Posterior cingulate gyrus (tissue), 11 donors: ENCODE measurements around the gene OGFOD3.
A peak's percentile ranks its signal among the peaks of the same experiment; 100 is the strongest.

Experiments used
- DNase-seq, 10 donors: peaks; one replicate each; pipeline versions ENCODE4 v3.0.0 to v3.0.0-alpha.2; 2020 to 2021; ENCODE audit warnings: mixed read lengths in 3 of 10
- intact Hi-C: fragments of 100-400 bp; cut with DNase I; formaldehyde crosslinking; loops from one replicate; pipeline ENCODE4 v1.15.1; 2023

OGFOD3 gene

DNA sequence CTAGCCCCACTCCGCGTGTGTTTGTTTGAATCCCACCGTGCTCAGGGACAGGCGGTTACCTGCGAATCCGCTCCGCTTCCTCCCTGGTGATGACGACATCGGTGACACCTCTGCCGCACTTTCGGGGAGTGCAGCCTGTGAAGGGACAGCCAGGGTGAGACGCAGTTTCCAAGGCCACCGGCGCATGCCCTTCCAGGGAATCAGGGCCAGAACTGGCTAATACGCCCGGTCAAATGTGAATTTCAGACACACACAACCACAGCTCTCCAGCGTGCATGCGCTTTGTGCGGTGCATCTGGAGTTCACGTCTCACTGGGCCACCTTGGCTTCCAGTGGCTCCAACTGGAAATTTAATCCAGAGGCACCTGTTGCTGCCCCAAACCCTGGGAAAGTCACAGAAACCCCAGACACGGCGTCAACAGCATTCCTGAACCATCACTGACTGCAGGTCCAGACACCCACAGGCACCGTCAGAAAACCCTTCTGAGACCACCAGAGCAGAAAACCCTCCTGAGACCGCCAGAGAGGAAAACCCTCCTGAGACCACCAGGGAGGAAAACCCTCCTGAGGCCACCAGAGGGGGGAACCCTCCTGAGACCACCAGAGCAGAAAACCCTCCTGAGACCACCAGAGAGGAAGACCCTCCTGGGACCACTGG lies 6.9 kb downstream of the OGFOD3 start:
- intact Hi-C loops: loop anchor here (10.0 kb wide), 1 partner anchor 167 kb away; no protein-coding TSS in a partner anchor
- no peak for DNase-seq

DNA sequence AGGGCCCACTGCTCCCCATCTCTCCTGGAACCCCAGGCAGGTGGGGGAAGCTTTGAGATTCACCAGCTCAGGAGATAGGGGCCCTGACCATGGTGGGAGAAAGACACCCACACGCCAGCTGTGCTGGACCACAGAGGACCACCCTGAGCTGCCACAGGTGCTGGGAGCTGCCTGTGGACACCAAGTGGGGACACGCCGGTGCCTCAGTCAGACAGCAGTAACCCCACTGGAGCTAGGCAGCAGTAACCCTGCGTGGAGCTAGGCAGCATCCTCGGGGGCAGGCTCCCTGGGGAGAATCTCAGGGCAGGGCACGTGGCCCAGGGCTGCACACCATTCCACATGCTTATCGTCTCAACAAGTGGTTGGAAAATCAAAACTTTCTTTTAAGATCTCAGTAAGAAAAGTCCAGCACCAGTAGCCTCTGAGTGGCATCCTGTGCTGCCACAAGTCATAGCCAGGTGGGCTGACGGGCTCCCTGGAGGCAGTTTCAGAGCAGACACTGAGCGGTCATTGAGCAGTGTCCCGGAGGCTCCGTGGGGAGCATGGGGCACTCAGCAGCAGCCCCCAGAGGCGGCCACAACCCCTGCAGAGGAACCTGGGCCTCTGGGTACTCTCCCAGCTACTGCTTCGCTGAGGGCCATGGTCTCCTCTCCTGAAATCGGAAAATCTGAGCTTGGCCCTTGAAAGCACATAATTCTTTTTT lies 8.2 kb downstream of the OGFOD3 start:
- DNase-seq: no peak
- intact Hi-C loops: loop anchor here (10.0 kb wide), 1 partner anchor 165 kb away; no protein-coding TSS in a partner anchor

DNA sequence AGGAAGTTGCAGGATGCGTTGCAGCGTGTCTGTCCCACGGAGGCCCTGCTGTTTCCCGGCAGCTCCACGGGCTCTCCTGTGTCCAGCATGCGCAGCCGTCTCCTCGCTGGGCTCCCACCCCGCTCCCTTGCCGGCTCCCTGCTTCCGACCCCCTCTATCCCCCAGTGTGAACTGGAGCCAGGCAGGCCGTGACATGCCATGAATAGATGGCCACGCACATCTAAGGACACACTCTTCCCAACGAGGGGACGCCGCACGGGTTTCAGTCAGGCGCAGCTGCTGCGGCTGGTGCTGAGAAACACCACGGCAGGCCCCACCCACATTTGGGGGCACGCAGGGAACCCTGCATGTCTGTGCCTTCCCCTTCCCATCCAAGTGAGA lies 9.5 kb downstream of the OGFOD3 start:
- intact Hi-C loops: no loop called here

DNA sequence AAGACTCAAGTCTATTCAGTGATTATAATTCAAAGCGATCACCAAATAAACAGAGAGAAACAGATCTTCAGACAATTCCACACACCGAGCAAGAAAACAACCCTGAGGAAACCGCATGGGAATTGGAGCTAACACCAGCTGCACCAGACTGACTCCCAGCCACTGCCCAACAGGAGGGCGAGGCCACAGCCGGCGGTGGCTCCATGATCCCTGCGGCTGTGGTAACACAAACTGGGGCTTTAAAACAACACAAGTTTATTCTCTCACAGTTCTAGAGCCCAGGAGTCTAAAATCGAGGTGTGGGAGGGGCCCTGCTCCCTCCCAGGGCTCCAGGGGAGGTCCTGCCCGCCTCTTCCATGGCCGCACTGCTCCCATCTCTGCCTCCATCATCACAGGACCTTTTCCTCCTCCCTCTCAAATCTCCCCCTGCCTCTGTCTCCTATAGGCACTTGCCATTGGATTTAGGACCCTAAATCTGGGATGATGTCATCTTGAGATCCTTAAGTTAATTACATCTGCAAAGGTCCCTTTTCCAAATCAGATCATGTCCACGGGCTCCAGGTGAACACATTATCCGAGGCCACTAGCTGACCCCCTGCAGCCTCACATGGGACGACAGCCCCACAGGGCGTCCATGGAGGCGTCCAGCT lies 10.0 kb downstream of the OGFOD3 start:
- intact Hi-C loops: no loop called here
- DNase-seq: peak in 1 of 10 donors; percentile 32

More for the DNA sequence above, 9.5 kb downstream of the OGFOD3 start:
- no peak for DNase-seq

DNA sequence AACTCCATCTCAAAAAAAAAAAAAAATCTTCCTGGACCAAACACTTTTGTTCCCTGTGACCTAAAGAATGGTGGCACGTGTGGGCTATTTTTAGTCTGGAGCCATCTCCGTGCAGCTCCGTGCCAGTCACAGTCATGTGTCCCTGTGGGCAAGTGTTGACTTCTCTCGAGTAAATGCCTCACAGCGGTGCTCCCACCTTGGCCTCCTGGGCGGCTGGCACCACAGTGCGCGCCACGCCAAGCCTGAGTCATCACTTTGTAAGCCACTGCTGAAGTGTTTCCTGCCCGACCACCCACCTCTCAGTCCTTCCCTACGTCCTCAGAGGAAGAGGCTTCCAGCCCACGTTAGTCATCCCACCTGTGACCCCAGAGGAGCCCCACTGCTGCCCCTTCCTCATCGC lies 11.1 kb downstream of the OGFOD3 start:
- DNase-seq: peak in 1 of 10 donors; percentile 49
- intact Hi-C loops: no loop called here

DNA sequence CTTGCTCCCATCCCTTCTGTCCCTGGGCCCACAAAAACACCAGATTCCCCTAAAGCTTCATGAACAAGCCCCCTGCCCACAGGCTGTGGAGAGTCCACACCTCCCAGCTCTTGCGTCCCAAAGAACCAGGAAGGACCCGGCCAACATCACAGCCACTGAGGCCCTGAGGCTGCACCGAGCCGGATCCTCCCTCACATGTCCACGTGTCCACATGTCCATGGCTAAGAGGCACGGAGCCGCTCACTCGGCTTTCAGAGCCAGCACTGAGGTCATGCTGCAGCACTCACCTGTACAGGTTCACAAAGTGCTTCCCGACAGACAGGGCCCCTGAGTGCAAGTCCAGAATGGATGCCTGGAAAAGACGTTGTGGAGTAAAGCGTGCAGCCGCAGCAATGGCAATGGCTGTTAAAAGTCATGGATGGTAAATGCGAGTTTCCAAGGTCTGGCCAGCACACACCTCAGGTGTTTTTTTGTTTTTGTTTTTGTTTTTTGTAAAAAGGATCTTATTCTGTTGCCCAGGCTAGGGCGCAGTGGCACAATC lies 12.2 kb downstream of the OGFOD3 start:
- intact Hi-C loops: no loop called here
- peak in 1 of 10 donors; percentile 53 for DNase-seq

DNA sequence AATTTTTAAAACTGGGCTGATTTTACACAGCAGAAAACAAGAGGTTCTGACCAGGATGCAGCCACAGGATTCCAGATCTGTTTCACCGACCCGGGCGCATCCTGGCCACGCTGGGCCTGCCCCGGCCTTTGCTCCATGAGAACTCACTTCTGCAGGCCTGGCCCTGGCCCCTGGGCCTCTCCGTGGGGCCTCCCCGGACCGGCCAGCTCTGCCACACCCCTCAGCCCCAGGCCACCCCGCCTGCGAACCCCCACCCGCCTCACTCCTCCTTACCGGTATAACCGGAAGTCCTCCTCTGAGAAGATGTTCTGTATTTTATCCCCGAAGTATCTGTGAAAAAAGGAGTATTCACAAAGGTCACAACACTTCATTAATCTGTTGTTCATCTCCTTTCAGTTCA lies 13.3 kb downstream of the OGFOD3 start:
- DNase-seq: peak in 1 of 10 donors; percentile 45
- intact Hi-C loops: no loop called here

DNA sequence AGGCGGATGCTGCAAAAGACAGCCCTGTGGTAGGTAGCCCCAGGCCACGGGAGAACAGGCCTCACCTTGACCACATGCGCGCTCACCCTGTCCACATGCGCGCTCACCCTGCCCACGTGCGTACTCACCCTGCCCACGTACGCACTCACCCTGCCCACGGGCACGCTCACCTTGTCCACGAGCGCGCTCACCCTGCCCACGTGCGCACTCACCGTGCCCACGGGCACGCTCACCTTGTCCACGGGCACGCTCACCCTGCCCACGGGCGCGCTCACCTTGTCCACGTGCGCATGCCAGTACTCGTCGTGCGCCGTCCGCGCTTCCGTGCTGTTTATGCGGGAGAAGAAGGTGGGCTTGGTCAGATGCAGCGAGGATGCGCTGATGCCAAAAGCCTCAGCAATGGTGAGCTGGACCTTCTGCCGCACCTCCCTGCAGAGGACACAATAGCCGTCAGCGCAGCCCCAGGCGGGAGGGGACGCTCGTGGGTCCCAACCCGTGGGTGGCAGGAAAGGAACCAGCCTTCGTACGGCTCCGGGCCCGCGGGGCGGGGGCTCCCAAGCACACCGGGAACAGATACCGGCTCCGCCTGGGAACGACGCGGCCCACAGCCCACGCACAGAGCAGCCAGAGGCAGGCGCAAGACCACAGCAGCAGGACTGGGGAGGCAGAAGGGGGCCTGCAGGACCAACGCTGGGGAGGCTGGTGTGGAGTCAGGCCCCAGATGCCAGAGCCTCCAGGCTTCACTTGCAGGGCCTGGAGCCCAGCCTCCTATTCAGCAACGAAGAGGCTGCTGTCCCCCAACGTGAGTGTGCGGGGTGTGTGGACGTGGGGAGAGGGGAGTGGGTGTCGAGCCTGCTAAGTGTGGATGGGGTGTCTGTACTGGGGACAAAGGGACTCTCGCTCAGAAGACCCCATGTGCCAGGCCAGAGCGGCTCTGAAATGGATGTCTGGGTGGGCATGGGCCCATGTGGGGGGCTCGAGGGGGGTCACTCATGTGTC lies 14.4 kb downstream of the OGFOD3 start:
- intact Hi-C loops: no loop called here

DNA sequence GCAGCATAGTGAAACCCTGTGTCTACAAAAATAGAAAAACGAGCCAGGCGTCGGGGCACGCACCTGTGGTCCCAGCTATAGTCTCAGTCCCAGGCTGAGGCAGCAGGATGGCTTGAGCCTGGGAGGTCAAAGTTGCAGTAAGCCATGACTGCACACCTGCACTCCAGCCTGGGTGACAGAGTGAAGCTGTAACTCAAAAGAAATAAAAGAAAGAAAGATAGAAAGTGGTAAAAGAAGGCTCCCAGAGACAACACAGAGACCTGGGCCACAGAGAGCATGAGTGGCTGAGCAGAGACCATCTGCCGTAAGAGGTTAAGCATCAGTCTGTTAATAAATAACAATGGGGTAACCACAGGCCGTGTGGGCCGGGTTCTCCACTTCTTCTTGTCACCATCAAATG lies 15.5 kb downstream of the OGFOD3 start:
- peak in 1 of 10 donors; percentile 52 for DNase-seq
- intact Hi-C loops: no loop called here

More for the DNA sequence above, 14.4 kb downstream of the OGFOD3 start:
- peak in 1 of 10 donors; percentile 57 for DNase-seq

DNA sequence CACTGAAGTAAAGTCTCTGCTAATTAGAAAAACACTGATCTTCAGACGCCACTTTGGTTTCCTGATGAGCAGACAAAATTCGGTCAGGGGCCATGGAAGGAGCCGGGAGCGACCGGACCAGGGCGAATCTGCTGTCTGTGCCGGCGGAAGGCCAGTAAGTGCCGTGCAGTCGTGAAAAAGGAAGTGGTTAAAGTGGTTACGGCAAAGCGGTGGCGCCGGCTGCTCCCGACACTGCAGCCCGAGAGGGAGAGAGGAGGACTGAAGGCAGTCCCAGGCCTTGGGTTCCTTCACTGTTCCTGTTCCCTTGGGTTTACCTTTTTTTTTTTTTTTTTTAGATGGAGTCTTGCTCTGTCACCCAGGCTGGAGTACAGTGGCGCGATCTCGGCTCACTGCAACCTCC lies 17.6 kb downstream of the OGFOD3 start:
- peak in 3 of 10 donors; percentile 34 to 88 (median 74) for DNase-seq
- intact Hi-C loops: no loop called here

DNA sequence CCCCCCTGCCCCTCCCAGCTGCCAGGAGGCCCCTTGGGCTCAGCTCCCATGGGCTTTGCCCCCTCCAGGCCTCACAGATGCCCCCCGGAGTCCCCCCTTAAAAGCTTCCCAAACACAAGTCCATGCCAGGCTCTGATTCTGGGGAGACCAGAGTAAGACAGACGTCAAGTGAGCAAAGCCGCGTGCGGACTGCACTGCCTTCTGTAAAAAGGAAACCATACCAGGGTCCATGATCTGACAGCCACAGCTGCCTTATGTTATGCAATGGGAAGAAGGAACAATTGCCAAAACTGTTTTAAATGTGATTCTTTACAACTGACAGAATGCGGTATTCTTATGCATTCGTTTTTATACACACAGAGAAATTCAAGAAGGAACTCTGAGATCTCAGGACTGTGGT lies 18.2 kb downstream of the OGFOD3 start:
- intact Hi-C loops: no loop called here
- peak in 1 of 10 donors; percentile 74 for DNase-seq

DNA sequence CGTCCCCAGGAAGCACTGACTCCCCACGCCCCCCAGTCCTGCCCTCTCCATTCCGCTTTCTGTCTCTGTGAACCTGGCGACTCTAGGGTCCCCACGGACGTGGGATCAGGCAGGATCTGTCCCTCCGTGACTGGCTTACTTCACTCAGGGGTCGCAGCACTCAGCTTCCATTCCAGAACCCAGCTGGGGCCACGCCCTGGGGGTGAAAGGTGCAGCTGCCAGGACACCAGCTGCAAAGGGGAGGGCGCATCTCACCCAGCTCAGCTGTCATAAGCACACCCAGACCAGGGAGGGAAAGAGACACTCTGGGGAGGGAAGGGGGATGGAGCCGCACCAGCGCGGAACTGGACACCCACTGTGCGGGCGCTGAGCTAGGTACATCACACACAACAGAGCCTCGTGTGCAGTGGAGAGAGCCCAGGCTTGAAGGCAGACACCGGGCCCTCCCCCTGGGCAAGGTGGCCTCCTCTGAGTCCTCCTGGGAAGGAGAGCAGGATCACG lies 18.7 kb downstream of the OGFOD3 start:
- DNase-seq: peak in 2 of 10 donors; percentile 61 to 71

DNA sequence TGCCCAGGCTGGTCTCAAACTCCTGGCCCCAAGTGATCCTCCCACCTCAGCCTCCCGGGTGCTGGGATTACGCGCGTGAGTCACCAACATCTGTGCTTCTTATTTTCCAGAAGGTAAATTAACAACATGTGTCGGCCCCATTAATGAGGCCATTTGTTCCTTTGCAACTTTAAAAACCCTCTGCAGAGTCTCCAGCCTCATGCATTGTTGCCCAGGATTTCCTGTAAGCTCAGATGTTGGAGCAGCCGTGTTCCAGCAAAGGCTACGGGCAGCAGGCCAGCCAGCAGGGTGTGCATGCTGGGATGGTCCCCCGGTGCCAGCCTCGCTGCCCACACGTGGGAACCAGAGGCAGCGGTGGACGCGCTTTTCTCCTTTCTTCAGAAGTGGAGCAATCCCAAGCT lies 19.3 kb downstream of the OGFOD3 start:
- peak; percentile 39 to 97 (median 81) for DNase-seq

More for the DNA sequence above, 18.7 kb downstream of the OGFOD3 start:
- intact Hi-C loops: no loop called here

DNA sequence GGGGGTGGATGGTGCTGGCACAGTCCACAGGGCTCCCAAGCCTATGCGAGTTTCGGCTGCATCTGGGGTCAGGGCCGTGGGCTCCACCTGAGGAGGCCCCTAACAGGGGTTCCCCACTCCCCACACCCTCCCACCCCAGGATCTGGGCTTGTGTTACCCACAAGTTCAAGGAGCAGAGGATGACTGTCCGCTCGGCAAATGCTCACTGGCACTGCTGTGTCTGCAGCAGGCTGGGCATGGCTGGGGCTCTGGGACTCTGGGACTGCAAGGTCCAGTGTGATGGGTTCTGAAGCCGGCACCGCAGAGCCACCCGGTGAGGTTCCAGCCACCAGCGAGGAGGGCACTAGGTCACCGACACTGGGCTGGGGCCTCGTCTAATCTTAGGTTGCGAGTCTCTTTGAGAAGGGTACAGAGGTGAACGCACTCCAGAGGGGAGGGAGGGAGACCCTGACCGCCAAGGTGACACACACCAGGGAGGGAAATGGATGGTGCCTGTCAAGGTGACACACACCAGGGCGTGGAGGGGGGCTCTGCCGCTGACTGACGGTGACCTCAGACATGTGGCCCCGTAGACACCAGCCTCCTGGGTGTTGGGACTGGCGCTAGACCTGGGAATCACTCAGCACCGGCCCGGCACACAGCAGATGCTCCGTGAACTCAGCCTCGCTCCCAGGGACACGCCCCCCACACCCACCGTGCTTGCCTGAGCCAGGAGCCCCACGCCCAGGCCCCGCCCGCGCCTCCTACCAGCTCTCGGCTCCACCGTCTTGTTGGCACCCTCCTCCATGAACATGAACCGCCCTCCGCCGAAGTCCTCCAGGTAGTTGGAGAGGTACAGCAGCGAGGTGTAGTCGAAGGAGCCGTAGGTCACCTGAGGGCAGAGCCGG lies 20.7 kb downstream of the OGFOD3 start:
- intact Hi-C loops: no loop called here
- DNase-seq: peak in 3 of 10 donors; percentile 63 to 77 (median 74)

More for the DNA sequence above, 19.3 kb downstream of the OGFOD3 start:
- intact Hi-C loops: no loop called here

DNA sequence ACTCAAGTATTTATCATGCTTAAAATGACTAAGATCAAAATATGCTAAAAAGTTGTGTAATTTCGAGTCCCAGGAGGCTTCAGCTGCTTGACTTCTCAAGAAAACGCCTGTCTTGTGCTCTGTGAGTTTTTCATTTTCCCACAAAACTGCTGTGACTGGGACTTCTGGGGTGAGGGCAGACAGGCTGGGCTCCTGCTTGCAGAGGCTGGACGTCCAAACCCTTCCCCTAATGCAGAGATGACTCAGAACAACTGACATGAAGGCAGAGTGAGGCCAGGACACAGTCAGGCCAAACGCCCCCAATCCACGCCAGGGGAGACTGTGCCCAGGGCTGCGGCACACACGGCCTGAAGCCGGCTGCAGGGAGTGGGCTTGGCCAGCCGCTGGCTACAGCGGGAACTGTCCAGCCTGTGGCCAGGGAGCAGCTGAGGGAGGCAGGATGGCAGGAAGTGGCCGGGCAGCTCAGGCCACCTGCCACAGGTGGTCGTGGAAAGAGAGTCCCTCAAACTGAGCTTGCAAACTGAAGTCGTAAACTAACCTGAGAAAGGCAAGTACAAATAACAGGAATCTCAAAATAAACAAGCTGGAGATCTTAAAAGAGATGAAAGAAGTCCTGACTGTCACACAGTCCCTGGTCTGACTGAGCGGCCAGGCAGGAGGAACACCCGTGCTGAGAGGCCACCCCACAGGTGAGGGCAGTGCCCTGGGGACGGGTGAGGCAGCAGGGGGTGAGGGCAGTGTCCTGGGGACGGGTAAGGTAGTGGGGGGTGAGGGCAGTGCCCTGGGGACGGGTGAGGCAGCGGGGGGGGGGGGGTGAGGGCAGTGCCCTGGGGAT lies 21.6 kb downstream of the OGFOD3 start:
- intact Hi-C loops: no loop called here
- peak in 3 of 10 donors; percentile 31 to 64 (median 57) for DNase-seq

DNA sequence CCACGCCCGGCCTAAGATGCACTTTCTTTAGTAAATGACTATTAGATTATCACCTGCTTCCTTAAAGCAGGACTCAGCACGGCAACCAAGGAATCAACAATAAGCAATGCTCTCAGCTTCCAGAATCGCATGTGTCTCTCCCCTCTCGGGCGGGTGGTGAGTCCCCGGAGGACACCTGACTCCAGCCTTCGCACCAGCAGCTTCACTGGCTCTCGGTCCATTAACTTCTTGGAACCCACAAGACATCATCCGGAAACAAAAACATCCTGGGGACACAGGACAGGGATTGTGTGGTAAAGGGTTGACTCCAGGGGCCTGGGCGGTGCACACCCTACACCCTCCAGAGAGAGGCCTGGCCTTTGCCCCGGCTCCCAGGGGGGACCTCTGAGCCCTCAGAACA lies 24.1 kb downstream of the OGFOD3 start:
- intact Hi-C loops: no loop called here
- peak in 1 of 10 donors; percentile 14 for DNase-seq

DNA sequence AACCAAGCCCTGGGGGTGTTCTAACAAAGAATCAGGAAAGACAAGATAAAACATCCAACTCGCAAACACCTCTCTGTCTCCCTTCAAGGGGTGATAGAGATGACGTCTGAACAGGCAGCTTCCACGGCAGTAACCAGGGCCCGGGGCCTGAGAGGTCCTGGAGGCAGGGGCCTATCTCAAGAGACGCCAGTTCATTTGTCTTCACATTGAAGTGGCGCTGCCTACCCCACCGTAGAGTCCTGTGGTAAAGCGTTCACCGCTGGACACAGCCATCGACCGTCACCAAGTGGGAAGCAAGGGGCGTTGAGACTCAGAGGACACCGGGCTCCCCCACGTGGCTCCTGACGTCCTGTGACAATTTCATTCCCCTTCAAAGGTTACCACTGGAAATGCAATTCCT lies 25.4 kb downstream of the OGFOD3 start:
- DNase-seq: peak in 1 of 10 donors; percentile 77
- intact Hi-C loops: no loop called here
